ENCODE results near the gene NR1D1. TPM values are rescaled to one million over a fixed set of nuclear protein-coding genes. Genes with fewer than 3 reads are reported as not detected.

Gene NR1D1
- total and polyA plus RNA-seq, 2 of the 13 experiments (the other 11 are each of a cell fraction or from before 2014, with no cell fraction given): 2.1 to 2.7 TPM

- TF ChIP-seq HNF4A (CRISPR knock-in tag; IDR thresholded peaks at IDR 0.05) (0 out of 2 replicates have a peak, but pooled peaks have one; percentile 6), GABPA (IDR thresholded peaks at IDR 0.05; ENCODE audit: low read depth, low read length) (no peak), GABPA (CRISPR knock-in tag; IDR thresholded peaks at IDR 0.05; ENCODE audit: low read depth) (no peak), ZNF510 (CRISPR knock-in tag; IDR thresholded peaks at IDR 0.05; ENCODE audit: low read depth) (no peak), KDM5B (CRISPR knock-in tag; IDR thresholded peaks at IDR 0.05; ENCODE audit: borderline replicate concordance) (peak; percentile 31; the same call in 1 of the 2 replicates), ZNF205 (CRISPR knock-in tag; IDR thresholded peaks at IDR 0.05) (no peak), FOXA1 (IDR thresholded peaks at IDR 0.05) (no peak), FOXA1 (CRISPR knock-in tag; IDR thresholded peaks at IDR 0.05) (no peak), ZNF101 (CRISPR knock-in tag; IDR thresholded peaks at IDR 0.05; ENCODE audit: borderline replicate concordance, low read depth) (no peak), ZNF430 (CRISPR knock-in tag; IDR thresholded peaks at IDR 0.05) (no peak; the same call in none of the 2 replicates), ZNF598 (CRISPR knock-in tag; IDR thresholded peaks at IDR 0.05; ENCODE audit: borderline replicate concordance) (no peak), GFI1 (CRISPR knock-in tag; IDR thresholded peaks at IDR 0.05; ENCODE audit: borderline replicate concordance) (peak; percentile 51; the same call in 1 of the 2 replicates)
- TF ChIP-seq, protein P1, sequence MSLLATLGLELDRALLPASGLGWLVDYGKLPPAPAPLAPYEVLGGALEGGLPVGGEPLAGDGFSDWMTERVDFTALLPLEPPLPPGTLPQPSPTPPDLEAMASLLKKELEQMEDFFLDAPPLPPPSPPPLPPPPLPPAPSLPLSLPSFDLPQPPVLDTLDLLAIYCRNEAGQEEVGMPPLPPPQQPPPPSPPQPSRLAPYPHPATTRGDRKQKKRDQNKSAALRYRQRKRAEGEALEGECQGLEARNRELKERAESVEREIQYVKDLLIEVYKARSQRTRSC (CRISPR knock-in tag; IDR thresholded peaks at IDR 0.05; ENCODE audit: low read depth): no peak
- TF ChIP-seq, protein P2, sequence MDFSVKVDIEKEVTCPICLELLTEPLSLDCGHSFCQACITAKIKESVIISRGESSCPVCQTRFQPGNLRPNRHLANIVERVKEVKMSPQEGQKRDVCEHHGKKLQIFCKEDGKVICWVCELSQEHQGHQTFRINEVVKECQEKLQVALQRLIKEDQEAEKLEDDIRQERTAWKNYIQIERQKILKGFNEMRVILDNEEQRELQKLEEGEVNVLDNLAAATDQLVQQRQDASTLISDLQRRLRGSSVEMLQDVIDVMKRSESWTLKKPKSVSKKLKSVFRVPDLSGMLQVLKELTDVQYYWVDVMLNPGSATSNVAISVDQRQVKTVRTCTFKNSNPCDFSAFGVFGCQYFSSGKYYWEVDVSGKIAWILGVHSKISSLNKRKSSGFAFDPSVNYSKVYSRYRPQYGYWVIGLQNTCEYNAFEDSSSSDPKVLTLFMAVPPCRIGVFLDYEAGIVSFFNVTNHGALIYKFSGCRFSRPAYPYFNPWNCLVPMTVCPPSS (IDR thresholded peaks at IDR 0.05): no peak
- TF ChIP-seq, protein P3, sequence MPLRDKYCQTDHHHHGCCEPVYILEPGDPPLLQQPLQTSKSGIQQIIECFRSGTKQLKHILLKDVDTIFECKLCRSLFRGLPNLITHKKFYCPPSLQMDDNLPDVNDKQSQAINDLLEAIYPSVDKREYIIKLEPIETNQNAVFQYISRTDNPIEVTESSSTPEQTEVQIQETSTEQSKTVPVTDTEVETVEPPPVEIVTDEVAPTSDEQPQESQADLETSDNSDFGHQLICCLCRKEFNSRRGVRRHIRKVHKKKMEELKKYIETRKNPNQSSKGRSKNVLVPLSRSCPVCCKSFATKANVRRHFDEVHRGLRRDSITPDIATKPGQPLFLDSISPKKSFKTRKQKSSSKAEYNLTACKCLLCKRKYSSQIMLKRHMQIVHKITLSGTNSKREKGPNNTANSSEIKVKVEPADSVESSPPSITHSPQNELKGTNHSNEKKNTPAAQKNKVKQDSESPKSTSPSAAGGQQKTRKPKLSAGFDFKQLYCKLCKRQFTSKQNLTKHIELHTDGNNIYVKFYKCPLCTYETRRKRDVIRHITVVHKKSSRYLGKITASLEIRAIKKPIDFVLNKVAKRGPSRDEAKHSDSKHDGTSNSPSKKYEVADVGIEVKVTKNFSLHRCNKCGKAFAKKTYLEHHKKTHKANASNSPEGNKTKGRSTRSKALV (CRISPR knock-in tag; IDR thresholded peaks at IDR 0.05): no peak
- TF ChIP-seq, protein P4, sequence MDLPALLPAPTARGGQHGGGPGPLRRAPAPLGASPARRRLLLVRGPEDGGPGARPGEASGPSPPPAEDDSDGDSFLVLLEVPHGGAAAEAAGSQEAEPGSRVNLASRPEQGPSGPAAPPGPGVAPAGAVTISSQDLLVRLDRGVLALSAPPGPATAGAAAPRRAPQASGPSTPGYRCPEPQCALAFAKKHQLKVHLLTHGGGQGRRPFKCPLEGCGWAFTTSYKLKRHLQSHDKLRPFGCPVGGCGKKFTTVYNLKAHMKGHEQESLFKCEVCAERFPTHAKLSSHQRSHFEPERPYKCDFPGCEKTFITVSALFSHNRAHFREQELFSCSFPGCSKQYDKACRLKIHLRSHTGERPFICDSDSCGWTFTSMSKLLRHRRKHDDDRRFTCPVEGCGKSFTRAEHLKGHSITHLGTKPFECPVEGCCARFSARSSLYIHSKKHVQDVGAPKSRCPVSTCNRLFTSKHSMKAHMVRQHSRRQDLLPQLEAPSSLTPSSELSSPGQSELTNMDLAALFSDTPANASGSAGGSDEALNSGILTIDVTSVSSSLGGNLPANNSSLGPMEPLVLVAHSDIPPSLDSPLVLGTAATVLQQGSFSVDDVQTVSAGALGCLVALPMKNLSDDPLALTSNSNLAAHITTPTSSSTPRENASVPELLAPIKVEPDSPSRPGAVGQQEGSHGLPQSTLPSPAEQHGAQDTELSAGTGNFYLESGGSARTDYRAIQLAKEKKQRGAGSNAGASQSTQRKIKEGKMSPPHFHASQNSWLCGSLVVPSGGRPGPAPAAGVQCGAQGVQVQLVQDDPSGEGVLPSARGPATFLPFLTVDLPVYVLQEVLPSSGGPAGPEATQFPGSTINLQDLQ (CRISPR knock-in tag; IDR thresholded peaks at IDR 0.05): peak; percentile 73; the same call in 1 of the 2 replicates
- TF ChIP-seq, protein P5, sequence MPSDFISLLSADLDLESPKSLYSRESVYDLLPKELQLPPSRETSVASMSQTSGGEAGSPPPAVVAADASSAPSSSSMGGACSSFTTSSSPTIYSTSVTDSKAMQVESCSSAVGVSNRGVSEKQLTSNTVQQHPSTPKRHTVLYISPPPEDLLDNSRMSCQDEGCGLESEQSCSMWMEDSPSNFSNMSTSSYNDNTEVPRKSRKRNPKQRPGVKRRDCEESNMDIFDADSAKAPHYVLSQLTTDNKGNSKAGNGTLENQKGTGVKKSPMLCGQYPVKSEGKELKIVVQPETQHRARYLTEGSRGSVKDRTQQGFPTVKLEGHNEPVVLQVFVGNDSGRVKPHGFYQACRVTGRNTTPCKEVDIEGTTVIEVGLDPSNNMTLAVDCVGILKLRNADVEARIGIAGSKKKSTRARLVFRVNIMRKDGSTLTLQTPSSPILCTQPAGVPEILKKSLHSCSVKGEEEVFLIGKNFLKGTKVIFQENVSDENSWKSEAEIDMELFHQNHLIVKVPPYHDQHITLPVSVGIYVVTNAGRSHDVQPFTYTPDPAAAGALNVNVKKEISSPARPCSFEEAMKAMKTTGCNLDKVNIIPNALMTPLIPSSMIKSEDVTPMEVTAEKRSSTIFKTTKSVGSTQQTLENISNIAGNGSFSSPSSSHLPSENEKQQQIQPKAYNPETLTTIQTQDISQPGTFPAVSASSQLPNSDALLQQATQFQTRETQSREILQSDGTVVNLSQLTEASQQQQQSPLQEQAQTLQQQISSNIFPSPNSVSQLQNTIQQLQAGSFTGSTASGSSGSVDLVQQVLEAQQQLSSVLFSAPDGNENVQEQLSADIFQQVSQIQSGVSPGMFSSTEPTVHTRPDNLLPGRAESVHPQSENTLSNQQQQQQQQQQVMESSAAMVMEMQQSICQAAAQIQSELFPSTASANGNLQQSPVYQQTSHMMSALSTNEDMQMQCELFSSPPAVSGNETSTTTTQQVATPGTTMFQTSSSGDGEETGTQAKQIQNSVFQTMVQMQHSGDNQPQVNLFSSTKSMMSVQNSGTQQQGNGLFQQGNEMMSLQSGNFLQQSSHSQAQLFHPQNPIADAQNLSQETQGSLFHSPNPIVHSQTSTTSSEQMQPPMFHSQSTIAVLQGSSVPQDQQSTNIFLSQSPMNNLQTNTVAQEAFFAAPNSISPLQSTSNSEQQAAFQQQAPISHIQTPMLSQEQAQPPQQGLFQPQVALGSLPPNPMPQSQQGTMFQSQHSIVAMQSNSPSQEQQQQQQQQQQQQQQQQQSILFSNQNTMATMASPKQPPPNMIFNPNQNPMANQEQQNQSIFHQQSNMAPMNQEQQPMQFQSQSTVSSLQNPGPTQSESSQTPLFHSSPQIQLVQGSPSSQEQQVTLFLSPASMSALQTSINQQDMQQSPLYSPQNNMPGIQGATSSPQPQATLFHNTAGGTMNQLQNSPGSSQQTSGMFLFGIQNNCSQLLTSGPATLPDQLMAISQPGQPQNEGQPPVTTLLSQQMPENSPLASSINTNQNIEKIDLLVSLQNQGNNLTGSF (CRISPR knock-in tag; IDR thresholded peaks at IDR 0.05): no peak
These were observed 22.8 kb upstream of the NR1D1 start (continued) for GRCh38 chr17:40122999-40123810.
